Esophagus squamous epithelium (tissue), 4 donors: ENCODE data around the gene SAMD5.

ENCODE experiments used
- POLR2A ChIP-seq, 4 donors: fragments of 450-650 bp; IDR thresholded peaks; one replicate each; pipeline ENCODE4 v1.6.1; 2017; ENCODE audit warnings: antibody characterized with exemption in 4 of 4, mild to moderate bottlenecking in 4 of 4, moderate library complexity in 3 of 4
- TF ChIP-seq, protein P1 (sequence below), 6 experiments: fragments of 450-650 bp in 4 of 6; fragments of 200-600 bp in 2 of 6; sonication (generic) in 2 of 6; IDR thresholded peaks; one replicate each; pipeline ENCODE4 v1.5.1; 2016 to 2019; ENCODE audit warnings: antibody characterized with exemption in 6 of 6, mild to moderate bottlenecking in 4 of 6, moderate library complexity in 4 of 6

DNA sequence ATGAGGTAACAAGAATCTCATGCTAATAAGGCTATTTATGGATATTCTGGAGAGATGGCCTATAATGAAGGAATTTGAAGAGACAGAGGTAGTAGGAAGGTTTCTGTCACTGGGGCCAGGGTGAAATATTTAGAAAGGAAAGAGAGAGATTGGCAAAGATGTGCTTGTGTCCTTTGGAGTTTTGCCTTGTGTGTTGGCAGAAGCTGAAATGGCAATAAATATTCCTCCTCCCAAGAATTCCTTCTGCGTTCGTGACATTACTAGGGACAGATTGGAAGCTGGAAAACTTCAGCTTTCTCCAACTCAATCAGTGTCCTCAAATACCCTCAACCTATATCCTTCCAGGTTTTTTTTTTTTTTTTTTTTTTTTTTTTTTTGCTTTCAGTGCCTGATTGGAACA lies 6.3 kb downstream of the SAMD5 start:
- TF ChIP-seq, protein P1, sequence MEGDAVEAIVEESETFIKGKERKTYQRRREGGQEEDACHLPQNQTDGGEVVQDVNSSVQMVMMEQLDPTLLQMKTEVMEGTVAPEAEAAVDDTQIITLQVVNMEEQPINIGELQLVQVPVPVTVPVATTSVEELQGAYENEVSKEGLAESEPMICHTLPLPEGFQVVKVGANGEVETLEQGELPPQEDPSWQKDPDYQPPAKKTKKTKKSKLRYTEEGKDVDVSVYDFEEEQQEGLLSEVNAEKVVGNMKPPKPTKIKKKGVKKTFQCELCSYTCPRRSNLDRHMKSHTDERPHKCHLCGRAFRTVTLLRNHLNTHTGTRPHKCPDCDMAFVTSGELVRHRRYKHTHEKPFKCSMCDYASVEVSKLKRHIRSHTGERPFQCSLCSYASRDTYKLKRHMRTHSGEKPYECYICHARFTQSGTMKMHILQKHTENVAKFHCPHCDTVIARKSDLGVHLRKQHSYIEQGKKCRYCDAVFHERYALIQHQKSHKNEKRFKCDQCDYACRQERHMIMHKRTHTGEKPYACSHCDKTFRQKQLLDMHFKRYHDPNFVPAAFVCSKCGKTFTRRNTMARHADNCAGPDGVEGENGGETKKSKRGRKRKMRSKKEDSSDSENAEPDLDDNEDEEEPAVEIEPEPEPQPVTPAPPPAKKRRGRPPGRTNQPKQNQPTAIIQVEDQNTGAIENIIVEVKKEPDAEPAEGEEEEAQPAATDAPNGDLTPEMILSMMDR (IDR thresholded peaks at IDR 0.05), result no peak
- TF ChIP-seq POLR2A (IDR thresholded peaks at IDR 0.05), result no peak
